ENCODE data around the gene LPP. TPM values are rescaled to one million over a fixed set of nuclear protein-coding genes. Genes with fewer than 3 reads are reported as not detected.

LPP gene
- total RNA-seq, 1 experiment from 2014 or later, result 22.1 TPM

GRCh38 chr3:188135271-188135670 is 18.7 kb upstream of the LPP start:
- no peak for DNase-seq (ENCODE audit: low spot score)

- no peak for DNase-seq (ENCODE audit: low spot score)
These were observed 16.9 kb upstream of the LPP start for GRCh38 chr3:188137051-188137450.

- no peak for DNase-seq (ENCODE audit: low spot score)
These were observed 14.5 kb upstream of the LPP start for GRCh38 chr3:188139466-188139865.

- DNase-seq (ENCODE audit: low spot score), result no peak
These were observed 7.7 kb upstream of the LPP start for GRCh38 chr3:188146219-188146618.

GRCh38 chr3:188147782-188148181 is 6.2 kb upstream of the LPP start:
- no peak for DNase-seq (ENCODE audit: low spot score)

- DNase-seq (ENCODE audit: low spot score), result no peak
These were observed 5.6 kb upstream of the LPP start for GRCh38 chr3:188148318-188148717.

- no peak for DNase-seq (ENCODE audit: low spot score)
These were observed 4.4 kb upstream of the LPP start for GRCh38 chr3:188149587-188149986.

GRCh38 chr3:188150982-188151381 is 3.0 kb upstream of the LPP start:
- DNase-seq (ENCODE audit: low spot score), result no peak

- DNase-seq (ENCODE audit: low spot score), result no peak
These were observed 2.5 kb upstream of the LPP start for GRCh38 chr3:188151438-188151837.

GRCh38 chr3:188152660-188153436 is 1.1 kb upstream of the LPP start:
- peak; percentile 65 for DNase-seq (ENCODE audit: low spot score)

- DNase-seq (ENCODE audit: low spot score), result peak; percentile 74
These were observed 432 bp upstream of the LPP start for GRCh38 chr3:188153437-188154013.

- DNase-seq (ENCODE audit: low spot score), result no peak
These were observed 1.0 kb downstream of the LPP start for GRCh38 chr3:188154809-188155574.

GRCh38 chr3:188156056-188156455 is 2.1 kb downstream of the LPP start:
- no peak for DNase-seq (ENCODE audit: low spot score)

GRCh38 chr3:188157407-188157806 is 3.5 kb downstream of the LPP start:
- DNase-seq (ENCODE audit: low spot score), result no peak

- DNase-seq (ENCODE audit: low spot score), result peak; percentile 38
These were observed 4.0 kb downstream of the LPP start for GRCh38 chr3:188157971-188158370.

GRCh38 chr3:188158731-188159310 is 4.9 kb downstream of the LPP start:
- DNase-seq (ENCODE audit: low spot score), result no peak

- no peak for DNase-seq (ENCODE audit: low spot score)
These were observed 6.8 kb downstream of the LPP start for GRCh38 chr3:188160751-188161150.

- peak; percentile 72 for DNase-seq (ENCODE audit: low spot score)
These were observed 10.3 kb downstream of the LPP start for GRCh38 chr3:188164248-188164687.

GRCh38 chr3:188165596-188165995 is 11.6 kb downstream of the LPP start:
- DNase-seq (ENCODE audit: low spot score), result no peak

- no peak for DNase-seq (ENCODE audit: low spot score)
These were observed 12.5 kb downstream of the LPP start for GRCh38 chr3:188166441-188166840.

- no peak for DNase-seq (ENCODE audit: low spot score)
These were observed 14.2 kb downstream of the LPP start for GRCh38 chr3:188168186-188168585.

- no peak for DNase-seq (ENCODE audit: low spot score)
These were observed 14.7 kb downstream of the LPP start for GRCh38 chr3:188168648-188169047.

Data from HT-29 (cell line).